NCI-H510A (cell line): Measurements from ENCODE around the gene MYH13.

Experiments used
- DNase-seq: peaks from one replicate; lab custom pipeline; 2025; lab: John Stamatoyannopoulos, UW

MYH13 gene

GRCh38 chr17:10372906-10373305, at the start of gene MYH13:
Gene MYH13, minus strand, starts transcription at chr17:10373006. Its CDS starts 8,476 bp downstream, at chr17:10364530.
- no peak for DNase-seq

- DNase-seq = no peak
Observed at GRCh38 chr17:10421900-10422542, 49.2 kb upstream of the MYH13 start, which contains the start of gene MYH8. Gene MYH8, minus strand, starts transcription at chr17:10421950. Its CDS starts 1,723 bp downstream, at chr17:10420227.

- DNase-seq = no peak
Observed at GRCh38 chr17:10421211-10421610, 48.4 kb upstream of the MYH13 start.

GRCh38 chr17:10420811-10421210, 48.0 kb upstream of the MYH13 start:
- DNase-seq = no peak

- no peak for DNase-seq
Observed at GRCh38 chr17:10417431-10417830, 44.6 kb upstream of the MYH13 start.

- DNase-seq = no peak
Observed at GRCh38 chr17:10415161-10415560, 42.4 kb upstream of the MYH13 start.

GRCh38 chr17:10403589-10403988, 30.8 kb upstream of the MYH13 start:
- DNase-seq = no peak

- no peak for DNase-seq
Observed at GRCh38 chr17:10398352-10398751, 25.5 kb upstream of the MYH13 start.

GRCh38 chr17:10396524-10397163, 23.8 kb upstream of the MYH13 start:
- DNase-seq = no peak

GRCh38 chr17:10394201-10394887, 21.5 kb upstream of the MYH13 start:
- DNase-seq = no peak

GRCh38 chr17:10392880-10393279, 20.1 kb upstream of the MYH13 start:
- DNase-seq = no peak

- no peak for DNase-seq
Observed at GRCh38 chr17:10385871-10386270, 13.1 kb upstream of the MYH13 start.

- no peak for DNase-seq
Observed at GRCh38 chr17:10384175-10384574, 11.4 kb upstream of the MYH13 start.

GRCh38 chr17:10380631-10381408, 8.0 kb upstream of the MYH13 start:
- DNase-seq = no peak

GRCh38 chr17:10370016-10370608, 2.7 kb downstream of the MYH13 start:
- no peak for DNase-seq

- no peak for DNase-seq
Observed at GRCh38 chr17:10369239-10369638, 3.6 kb downstream of the MYH13 start.

GRCh38 chr17:10368561-10368960, 4.2 kb downstream of the MYH13 start:
- no peak for DNase-seq

- DNase-seq = no peak
Observed at GRCh38 chr17:10360578-10360977, 12.2 kb downstream of the MYH13 start.

- DNase-seq = no peak
Observed at GRCh38 chr17:10357768-10358167, 15.0 kb downstream of the MYH13 start.

- DNase-seq = no peak
Observed at GRCh38 chr17:10354651-10355050, 18.2 kb downstream of the MYH13 start.

GRCh38 chr17:10352893-10353292, 19.9 kb downstream of the MYH13 start:
- DNase-seq = no peak

GRCh38 chr17:10349403-10349802, 23.4 kb downstream of the MYH13 start:
- no peak for DNase-seq
